Superior temporal gyrus (tissue), 1 donor: ENCODE measurements around the gene MTRF1.
"Not testable (repeated sequence)": the region's sequence is repeated elsewhere in the genome, so short reads cannot be mapped to it uniquely, and the experiment has no call there.

Source experiments
- DNase-seq: peaks from one replicate; pipeline ENCODE4 v3.0.0-alpha.2; 2016; ENCODE audit errors: extremely low spot score

Gene MTRF1

GRCh38 chr13:41177616-41178015, 85.8 kb downstream of the MTRF1 start:
- DNase-seq, result no peak

- not testable (repeated sequence) for DNase-seq
Measured at GRCh38 chr13:41175576-41175975, 87.8 kb downstream of the MTRF1 start.
